ENCODE measurements around the gene PDE4D.

DNA sequence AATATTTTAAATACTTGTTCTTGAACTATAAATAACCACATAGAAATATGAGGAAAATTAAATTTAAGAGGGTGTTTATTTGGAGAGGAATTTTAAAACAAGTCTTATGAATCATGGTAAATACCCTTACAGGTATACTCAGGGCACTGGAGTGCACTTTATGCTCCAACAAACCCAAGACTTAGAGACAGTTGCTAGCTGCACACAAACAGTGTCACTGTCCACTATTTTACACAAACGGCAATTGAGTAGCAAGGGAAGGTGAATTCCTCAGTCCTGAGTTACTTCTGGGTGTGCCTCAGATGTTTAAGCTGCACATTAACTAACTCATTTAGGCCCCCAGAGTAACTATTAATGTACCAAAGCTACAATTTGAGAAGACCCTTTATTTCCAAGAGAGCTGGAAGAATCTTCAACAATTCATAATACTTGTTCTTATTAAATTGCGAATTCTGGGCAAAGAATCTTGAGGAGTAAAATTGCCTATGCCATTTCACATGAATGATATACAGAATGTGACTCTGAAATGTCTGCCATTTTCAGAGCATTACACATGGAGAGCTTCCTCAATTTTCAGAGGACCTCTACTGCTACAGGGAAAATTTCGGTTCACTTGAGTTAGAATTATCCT lies 371.2 kb downstream of the PDE4D start:
- no peak for TF ChIP-seq CTCF (IDR thresholded peaks at IDR 0.05)
- no peak for TF ChIP-seq POLR2A (IDR thresholded peaks at IDR 0.05)
